ENCODE measurements around the gene MAPKAPK2. TPM values are rescaled to one million over a fixed set of nuclear protein-coding genes. Genes with fewer than 3 reads are reported as not detected.

Gene MAPKAPK2
- total RNA-seq (85.8 and 91.1 TPM in 2 replicates), polyA plus RNA-seq (60.3 and 113 TPM in 2 replicates), polyA minus RNA-seq (53.5 and 88.8 TPM in 2 replicates)
- 43.7 TPM for total RNA-seq (2013)

DNA sequence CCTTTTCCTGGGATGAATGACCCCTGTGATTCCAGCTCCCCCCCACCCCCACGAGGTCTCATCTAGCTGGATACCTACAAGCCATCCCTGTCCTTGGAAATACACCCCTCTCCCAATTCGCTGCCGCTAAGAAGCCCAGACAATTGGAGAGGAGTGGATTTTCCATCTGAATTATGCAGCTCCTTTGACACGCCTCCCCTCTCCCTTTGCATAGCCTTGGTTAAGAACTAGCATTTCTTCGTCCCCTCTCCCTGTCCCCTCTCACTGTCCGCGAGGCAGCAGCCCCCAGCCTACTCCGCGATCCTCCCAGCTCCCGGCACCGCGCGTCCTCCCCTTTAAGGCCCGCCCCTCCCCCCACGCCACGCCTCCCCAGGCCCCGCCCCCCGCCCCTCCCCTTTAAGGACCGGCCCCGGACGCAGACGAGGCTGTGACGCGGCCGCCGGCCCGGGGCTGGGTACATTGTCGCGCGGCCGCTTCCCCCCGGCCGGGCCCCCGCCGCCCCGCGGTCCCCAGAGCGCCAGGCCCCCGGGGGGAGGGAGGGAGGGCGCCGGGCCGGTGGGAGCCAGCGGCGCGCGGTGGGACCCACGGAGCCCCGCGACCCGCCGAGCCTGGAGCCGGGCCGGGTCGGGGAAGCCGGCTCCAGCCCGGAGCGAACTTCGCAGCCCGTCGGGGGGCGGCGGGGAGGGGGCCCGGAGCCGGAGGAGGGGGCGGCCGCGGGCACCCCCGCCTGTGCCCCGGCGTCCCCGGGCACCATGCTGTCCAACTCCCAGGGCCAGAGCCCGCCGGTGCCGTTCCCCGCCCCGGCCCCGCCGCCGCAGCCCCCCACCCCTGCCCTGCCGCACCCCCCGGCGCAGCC, at the start of gene MAPKAPK2:
TSS of gene MAPKAPK2 (plus strand) at position 428 of the 856 bp plus-strand sequence. CDS start at position 753, 325 bp downstream.
- Mint-ChIP-seq H3K4me3 (peak within 1 kb of the TSS; percentile 100), H3K27ac (peak within 1 kb of the TSS; percentile 96), H3K9me3 (ENCODE audit: insufficient read depth) (no peaks in the 10 kb centered on the region), H3K4me1 (peaks cover 82% of the 10 kb centered on the region), H3K27me3 (no peaks in the 10 kb centered on the region)
- DNase-seq (peak; percentile 83), ATAC-seq (ENCODE audit: low read depth) (peak; percentile 70)
- Histone ChIP-seq H3K79me2 (ENCODE audit: control insufficient read depth, insufficient read depth, low read length) (peaks cover 54% of the 10 kb centered on the region), H3K9ac (ENCODE audit: low read length) (peak within 1 kb of the TSS; percentile 87), H3K4me1 (ENCODE audit: control insufficient read depth in 2 of 2, insufficient read depth in 2 of 2, low read length in 2 of 2) (peaks cover 54 to 72% of the 10 kb centered on the region in 2 donors), H3K36me3 (replicated peaks in 1 of 2; ENCODE audit: control extremely low read depth in 1 of 2, control insufficient read depth in 1 of 2, extremely low read depth in 1 of 2, insufficient read depth in 2 of 2, low read length in 1 of 2) (no peaks in the 10 kb centered on the region), H4K20me1 (ENCODE audit: control insufficient read depth, insufficient read depth, low read length, poor library complexity, severe bottlenecking) (peaks cover 45% of the 10 kb centered on the region), H3K27me3 (replicated peaks in 1 of 4; ENCODE audit: control extremely low read depth in 1 of 4, control insufficient read depth in 3 of 4, insufficient read depth in 4 of 4, low read length in 3 of 4) (no peaks in the 10 kb centered on the region), H3K4me3 (ENCODE audit: control extremely low read depth in 1 of 5, extremely low read depth in 1 of 5, insufficient read depth in 1 of 5, low read depth in 2 of 5, low read length in 4 of 5) (peak within 1 kb of the TSS; percentile 69 to 91 (median 87)), H3K27ac (ENCODE audit: low read length in 2 of 2) (peak within 1 kb of the TSS; percentile 76 to 86), H3K4me2 (replicated peaks; ENCODE audit: low read depth, low read length, poor library complexity, severe bottlenecking) (peak within 1 kb of the TSS; percentile 90), H2AFZ (ENCODE audit: insufficient read depth, low read depth, low read length, poor library complexity, severe bottlenecking) (peak within 1 kb of the TSS; percentile 56), H3K9me3 (ENCODE audit: control extremely low read depth in 1 of 3, control insufficient read depth in 2 of 3, insufficient read depth in 1 of 3, low read length in 2 of 3) (no peaks in the 10 kb centered on the region)
- WGBS (ENCODE audit: insufficient coverage), result under 1% methylated on average over 65 of the region's 82 CpGs
- intact Hi-C loops (cut with micrococcal nuclease), result loop anchor here (1.0 to 5.0 kb wide), 4 partner anchors 20 to 1052 kb away; partner anchors contain the start of genes CD55, ELK4, PFKFB2 and YOD1
- CTCF ChIA-PET, result interaction anchor here (1.1 to 2.8 kb wide), 5 partner anchors 21 to 215 kb away, joined by 3 to 21 read pairs (median 3); no protein-coding TSS in a partner anchor
- POLR2A ChIA-PET, result interaction anchor here (0.6 to 1.7 kb wide), 10 partner anchors 11 to 241 kb away, joined by 3 to 5 read pairs (median 4); partner anchors contain the start of gene IL10
- TF ChIP-seq EZH2 (IDR thresholded peaks at IDR 0.05; ENCODE audit: borderline replicate concordance, insufficient read depth, low read depth, low read length, poor library complexity, severe bottlenecking) (no peak), CTCF (IDR thresholded peaks at IDR 0.05) (no peak)
